OCI-LY1 (cell line): ENCODE results near the gene ELFN1.

Experiments
- CTCF ChIP-seq: fragments of 200-600 bp; sonication (generic), shearing (Covaris generic); IDR thresholded peaks from 2 replicates; pipeline ENCODE4 v1.5.1; 2017; ENCODE audit warnings: mild to moderate bottlenecking, antibody characterized with exemption, low read length, moderate library complexity, mixed read lengths
- EZH2 ChIP-seq: fragments of 200-600 bp; sonication (generic), shearing (Covaris generic); IDR thresholded peaks from 2 replicates; pipeline ENCODE4 v1.8.0; 2017; ENCODE audit warnings: borderline replicate concordance, mixed run types, mild to moderate bottlenecking, antibody characterized with exemption, low read length, moderate library complexity, mixed read lengths

GRCh38 chr7:1705856-1706255 is 35.8 kb downstream of the ELFN1 start:
- no peak for TF ChIP-seq CTCF
- no peak for TF ChIP-seq EZH2
